ENCODE data around the gene DNAJB8.

The DNAJB8 gene

DNA sequence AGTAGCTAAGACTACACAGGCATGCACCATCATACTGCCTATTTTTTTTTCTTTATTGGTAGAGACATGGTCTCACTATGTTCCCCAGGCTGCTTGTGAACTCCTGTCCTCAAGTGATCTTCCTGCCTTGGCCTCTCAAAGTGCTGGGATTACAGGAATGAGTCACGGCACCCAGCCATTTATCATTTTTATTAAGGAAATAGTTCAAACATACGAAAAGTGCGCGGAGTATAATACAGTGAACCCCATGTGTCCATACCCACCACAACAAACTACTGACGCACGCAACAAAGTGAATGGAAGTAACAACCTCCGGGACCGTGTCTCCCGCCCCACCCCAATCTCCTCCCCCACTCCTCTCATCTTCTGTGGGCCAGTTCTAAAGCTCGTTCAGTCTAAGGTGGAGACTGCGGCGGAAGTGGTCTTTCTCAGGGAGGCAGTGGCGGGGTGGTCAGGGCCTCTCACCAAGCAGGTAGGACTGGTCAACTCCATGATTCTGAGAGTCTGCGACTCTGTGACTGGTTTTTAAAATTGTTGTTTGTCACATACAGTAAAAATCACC is 42.1 kb downstream of the DNAJB8 start:
- DNase-seq: no peak

DNA sequence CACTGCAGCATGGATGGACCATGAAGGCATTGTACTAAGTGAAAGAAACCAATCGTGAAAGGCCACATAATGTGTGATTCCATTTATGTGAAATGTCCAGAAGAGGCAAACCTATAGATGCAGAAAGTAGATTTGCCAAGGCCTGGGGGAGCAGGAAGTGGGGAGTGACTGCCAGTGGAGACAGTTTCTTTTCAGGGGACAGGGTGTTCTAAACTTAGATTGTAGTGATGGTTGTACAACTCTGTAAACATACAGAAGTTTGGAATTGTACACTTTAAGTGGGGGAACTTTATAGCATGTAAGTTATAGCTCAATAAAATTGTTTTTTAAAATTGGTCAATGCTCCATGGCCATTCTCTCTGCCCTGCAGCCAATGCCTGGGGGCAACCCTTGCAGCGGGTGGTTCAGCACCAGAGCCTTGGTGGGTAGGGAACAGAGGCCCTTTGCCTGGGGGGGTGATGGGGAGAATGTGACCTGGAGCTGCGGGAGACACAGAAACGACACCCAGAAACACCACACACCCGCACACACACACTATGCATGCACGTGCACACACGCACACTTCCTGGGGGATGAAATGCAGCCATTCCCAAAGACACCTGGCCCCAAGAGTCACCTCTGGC is 43.1 kb downstream of the DNAJB8 start:
- DNase-seq: no peak

DNA sequence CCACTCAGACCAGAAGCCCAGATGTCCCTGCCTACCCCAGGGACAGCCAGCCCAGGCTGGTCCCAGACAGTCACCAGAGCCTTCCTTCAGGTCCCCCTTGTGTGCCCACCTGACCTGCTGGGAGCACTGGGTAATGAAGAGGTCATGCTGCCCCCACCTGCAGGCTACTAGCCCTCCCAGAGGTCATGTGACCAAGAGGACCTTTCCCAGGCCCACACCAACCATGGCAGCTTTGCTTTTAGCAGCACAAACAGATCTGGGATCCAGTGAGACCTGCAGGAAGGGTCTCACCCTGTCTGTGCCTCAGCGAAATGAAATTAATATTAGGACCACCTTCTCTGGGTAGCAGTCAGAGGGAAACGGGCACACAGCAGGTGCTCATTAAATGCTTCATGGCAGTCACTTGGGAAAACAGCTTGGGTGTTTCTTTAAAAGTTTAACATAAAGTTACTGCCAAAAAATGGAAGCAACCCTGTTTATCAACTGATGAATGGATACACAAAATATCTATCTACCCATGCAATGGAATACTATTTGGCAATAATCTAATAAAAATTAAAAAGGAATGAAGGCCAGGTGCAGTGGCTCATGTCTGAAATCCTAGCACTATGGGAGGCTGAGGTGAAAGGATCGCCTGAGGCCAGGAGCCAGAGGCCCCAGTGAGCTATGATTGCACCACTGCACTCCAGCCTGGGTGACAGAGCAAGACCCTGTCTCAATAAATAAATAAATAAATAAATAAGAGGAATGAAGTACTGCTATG is 43.7 kb downstream of the DNAJB8 start:
- DNase-seq: no peak

DNA sequence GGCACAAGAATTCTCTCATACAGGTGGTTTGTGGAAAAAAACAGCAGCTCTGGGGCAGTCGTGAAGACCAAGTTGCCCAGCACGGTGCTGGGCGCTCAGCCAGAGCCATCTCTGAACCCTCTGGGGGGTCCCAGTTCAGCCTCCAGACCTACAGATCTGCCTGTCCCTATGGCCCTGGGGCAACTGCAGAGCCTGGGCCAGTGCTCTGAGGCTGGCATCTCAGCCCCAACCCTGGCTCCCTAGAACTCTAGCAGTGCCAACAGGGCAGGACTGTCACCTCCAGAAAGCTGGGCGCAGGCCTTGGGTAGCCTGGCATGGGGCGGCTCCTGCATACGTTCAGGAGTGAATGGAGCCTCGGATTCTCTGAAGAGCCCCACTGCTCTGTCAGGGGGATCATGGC is 44.7 kb downstream of the DNAJB8 start:
- DNase-seq: no peak

DNA sequence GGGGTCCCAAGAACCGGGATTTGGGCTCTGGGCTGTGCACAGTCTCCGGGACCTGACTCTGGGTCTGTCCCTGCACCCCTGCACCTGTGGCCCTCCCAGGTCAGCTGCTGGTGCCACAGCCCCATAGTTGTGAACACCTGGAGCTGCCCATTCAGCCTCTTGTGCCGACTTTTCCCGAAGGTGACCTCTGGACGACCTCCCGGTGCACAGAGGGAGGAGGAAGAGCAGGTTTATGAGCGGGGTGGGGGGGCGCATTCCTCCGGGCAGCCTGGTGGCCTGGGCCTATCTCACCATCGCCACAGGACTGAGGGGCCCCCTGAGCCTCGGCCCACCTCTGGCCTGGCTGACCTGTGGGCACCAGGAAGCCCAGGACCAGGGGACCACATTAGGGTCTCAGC is 45.3 kb downstream of the DNAJB8 start:
- DNase-seq: no peak

DNA sequence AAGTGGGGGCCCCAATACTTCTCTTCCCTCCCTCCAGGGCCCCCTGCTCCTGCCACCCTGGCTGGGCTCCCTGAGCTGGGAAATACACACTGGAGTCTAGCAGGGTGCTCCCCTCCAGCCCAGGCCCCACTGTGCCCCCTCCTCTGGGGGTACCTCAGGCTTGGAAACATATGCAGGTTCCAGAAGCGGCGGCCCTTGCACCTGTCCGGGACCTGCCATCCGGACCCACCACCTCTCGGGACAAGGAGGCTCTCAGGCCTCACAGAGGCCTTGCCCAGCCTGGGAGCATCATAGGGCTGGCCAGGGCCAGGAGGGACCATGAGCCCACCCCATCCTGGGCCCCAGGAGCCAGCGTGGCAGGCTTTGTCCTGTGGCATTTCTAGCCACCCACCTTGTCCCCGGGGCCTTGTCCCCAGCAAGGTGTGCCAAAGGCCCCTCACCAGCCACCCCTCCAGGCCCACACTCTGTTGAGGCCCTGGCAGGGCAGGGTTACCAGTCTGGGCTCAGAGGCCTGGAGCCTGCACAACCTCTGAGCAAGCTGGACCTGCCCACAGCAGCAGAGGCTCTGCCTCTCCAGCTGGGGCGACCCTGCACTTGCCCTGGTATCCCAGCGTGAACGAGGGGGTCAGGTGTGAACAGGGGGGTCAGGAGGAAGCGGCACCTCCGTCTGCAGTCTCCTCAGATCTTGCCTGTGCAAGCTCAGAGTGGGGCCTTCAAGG is 45.8 kb downstream of the DNAJB8 start:
- DNase-seq: no peak

DNA sequence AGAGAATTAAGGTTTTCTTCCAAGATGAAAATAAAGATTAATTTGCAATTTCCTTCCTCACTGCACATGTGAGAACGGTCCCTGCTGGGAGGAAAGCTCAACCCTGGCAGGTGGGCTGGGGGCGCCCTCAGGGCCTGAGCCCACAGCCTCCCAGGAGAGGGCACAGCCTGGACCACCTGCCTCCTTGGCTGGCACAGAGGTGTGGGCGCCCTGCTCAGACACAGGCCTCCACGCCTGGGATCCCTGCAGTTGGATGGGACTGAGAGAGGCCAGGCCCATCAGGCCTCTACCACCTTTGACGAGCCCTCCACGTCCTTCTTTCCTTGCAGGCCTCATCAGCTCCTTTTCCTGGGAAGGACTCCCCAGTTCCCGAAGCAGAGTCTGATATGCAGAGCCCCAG is 46.4 kb downstream of the DNAJB8 start:
- no peak for DNase-seq

DNA sequence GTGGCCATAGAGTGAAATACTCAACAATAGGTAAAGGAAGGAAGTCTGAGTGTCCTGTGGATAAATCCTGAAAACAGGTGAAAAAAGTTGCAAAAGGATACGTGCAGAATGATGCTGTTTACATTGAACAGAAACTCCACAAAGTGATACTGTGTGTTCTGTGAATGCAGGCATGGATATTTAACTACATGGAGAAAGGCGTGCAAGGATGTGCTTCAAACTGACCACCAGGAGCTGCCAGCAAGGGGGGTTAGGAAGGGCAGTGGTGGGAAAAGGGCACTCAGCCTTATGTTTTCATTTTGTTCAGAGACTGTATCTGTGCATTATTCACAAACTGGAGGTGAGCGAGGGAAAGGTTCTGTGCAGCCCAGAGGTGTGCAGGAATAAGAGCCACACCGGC is 47.4 kb downstream of the DNAJB8 start:
- DNase-seq: no peak

DNA sequence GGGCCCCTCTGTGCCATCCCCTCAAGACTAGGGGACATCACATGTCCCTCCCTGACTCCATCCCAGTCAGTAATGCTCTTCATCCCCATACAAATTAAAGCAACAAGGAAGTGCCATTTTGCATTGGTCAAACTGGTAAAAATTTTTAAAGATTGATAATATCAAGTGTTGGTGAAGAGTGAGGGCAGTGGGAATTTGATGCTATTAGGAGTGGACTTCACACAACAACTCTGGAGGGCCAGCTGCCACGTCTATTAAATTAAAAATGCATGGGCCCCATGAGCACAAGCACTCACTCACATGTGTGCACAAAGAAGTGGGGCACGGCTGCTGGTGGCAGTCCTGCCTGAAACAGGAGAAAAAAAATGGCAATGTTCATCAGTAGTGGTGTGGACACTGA is 47.8 kb downstream of the DNAJB8 start:
- DNase-seq: no peak

DNA sequence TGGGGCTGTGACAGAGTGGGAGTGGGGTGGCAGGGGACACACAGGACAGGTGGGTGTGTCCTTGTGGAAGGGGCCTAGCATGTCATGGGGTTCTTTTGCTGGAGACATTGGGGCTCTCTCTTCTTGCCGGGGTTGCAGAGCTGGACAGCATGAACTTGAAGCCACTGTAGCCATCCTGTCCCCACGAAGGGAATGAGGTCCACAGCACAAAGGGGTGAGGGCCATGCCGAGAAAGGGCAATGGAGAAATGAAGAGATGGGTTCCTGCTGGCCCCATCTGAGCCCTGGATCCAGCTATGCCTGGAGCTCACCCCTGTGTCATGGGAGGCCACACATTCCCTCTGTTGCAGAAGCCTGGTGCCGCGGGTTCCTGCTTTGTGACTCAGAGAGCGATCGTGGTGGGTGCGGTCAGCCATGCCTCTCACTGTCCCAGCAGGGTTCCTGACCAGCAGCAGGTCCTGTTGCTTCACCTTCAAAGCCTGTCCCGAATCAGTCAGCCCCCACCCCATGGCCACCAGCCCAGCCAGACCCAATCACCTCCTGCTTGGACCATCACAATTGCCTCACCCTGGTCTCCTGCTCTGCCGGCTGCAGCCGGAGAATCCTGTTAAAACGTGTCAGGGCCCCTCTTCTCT is 50.0 kb downstream of the DNAJB8 start:
- no peak for DNase-seq

DNA sequence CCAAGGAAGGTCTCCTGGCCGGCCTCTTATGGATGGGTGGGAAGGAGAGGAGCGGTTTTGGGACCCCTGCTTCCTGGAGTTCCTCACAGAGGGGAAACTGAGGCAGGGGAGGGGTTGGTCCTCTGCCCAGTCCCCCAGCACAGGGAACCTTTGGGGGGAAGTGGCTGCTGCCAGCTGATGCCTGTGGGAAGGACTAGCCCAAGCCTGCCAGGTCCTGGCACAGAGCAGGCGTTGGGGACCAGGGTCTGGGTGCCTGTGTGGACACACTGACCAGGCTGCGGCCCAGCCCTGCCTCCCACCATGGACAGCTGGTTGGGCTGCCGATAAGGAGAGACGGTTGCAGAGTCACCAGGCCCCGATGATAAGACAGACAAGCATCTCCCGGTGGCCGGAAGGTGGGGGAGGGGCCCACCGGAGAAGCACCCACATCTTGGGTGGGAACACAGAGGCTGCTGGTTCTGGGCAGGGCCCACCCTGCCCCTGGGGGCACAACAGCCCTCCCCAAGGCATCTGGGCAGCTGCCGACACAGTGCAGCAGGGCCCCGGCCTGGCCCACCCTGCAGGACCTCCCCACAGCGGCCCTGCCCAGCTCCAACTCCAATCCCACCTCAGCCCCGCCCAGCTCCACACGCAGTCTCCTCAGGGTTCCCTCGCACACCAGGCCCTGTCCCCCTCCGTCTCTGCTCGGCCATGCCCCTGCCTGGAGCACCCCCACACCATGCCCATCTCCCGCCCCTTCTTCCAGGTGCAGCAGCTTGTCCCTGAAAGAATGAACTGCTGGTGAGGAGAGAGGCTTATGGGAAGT is 50.7 kb downstream of the DNAJB8 start:
- no peak for DNase-seq

DNA sequence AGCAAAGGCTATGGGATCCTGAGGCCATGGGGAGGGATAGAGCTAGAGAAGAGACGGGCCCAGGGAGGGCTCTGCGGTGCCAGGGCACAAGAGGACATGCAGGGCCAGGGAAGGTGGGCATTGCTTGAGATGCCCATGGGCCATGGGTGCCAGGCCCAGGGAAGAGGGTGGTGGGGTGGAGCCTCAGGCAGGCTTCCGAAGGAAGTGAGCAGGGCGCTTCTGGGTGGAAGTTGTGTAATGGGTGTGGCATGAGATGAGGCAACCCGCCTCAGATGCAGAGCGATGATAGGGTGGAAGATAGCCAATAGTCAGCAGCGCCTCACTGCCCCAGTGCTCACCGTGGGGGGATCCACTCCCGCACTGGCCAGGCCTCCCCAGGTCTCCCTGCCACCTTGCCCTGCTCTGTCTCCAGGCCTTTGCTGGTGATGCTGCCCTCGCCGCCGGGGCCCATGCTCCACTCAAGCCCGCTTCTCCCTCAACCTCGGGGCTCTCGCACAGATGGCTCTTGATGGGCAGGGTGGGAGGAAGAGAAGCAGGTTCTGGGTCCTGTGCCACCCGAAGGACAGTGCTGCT is 51.4 kb downstream of the DNAJB8 start:
- no peak for DNase-seq

DNA sequence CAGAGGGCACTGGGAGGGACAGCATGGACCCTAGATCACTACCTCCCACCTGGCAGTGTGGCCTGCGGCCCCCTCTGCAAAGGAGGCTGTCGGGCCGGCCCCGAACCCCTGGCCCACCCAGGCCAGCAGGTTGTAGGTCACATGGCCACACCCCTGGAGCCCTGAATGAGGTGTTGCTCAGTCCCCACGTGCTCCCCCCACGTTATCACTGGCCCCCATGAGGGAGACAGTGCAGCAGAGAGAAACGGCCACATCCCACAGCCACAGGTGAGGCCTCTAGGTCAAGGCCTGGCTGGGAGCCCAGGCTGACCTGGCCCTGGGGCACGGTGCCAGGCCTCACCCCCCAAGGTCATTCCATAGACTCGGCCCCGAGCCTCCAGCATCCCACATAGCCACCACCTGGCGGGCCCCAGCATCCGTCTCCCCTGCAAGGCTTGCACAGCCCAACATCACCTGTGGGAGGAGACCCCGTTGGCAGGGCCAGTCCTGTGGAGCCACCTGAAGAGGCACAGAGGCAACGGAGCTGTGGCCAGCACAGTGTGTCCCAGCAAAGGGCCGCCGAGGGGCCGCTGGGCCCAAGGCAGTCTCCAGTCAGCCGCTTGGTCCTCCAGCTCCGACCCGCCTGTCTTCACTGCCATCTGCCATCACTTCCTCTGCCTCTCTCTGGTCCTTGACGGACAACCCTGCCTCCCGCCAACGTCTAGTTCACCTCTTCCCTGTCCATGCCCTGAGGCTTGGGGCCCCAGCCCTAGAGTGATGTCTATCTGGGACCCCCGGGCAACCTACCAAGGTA is 53.1 kb downstream of the DNAJB8 start:
- no peak for DNase-seq

DNA sequence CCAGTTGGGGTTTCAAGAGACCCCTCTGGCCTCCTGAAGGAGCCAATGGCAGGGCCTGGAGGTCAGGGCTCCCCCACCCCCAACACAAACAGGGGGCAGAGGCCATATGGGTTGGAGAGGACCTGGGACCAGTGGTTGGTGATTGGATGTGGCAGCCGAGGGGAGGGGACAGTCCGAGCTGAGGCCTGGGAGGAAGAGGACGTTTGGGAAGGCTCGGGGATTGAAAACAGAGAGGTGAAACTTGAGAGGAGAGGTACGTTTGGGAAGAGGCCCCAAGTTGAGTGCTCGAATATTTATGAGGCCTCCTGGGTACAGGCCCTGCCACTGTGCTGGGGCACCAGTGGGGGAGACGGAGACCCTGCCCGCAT is 53.7 kb downstream of the DNAJB8 start:
- no peak for DNase-seq
